HG03060 (cell line): Measurements from ENCODE around the gene CEP57.
"Not testable (repeated sequence)": the region's sequence is repeated elsewhere in the genome, so short reads cannot be mapped to it uniquely, and the experiment has no call there.

Source experiments
- ATAC-seq: cut with Tn5 transposase; IDR thresholded peaks from one replicate; pipeline ENCODE4 v1.9.1; 2021; ENCODE audit warnings: low read depth, moderate number of reproducible peaks; ENCODE audit not compliant: unreplicated experiment

Gene CEP57

GRCh38 chr11:95795627-95796295 lies 5.5 kb downstream of the CEP57 start:
- ATAC-seq = no peak

GRCh38 chr11:95796501-95796900 lies 6.2 kb downstream of the CEP57 start:
- no peak for ATAC-seq

- ATAC-seq = no peak
Observed at GRCh38 chr11:95799546-95799945, 9.2 kb downstream of the CEP57 start.

- ATAC-seq = no peak
Observed at GRCh38 chr11:95800438-95800837, 10.1 kb downstream of the CEP57 start.

- ATAC-seq = no peak
Observed at GRCh38 chr11:95802806-95803205, 12.5 kb downstream of the CEP57 start.

GRCh38 chr11:95803973-95804372 lies 13.7 kb downstream of the CEP57 start:
- ATAC-seq = no peak

- ATAC-seq = no peak
Observed at GRCh38 chr11:95805869-95806268, 15.6 kb downstream of the CEP57 start.

- ATAC-seq = not testable (repeated sequence)
Observed at GRCh38 chr11:95806464-95806863, 16.2 kb downstream of the CEP57 start.

- not testable (repeated sequence) for ATAC-seq
Observed at GRCh38 chr11:95811052-95811451, 20.8 kb downstream of the CEP57 start.

- ATAC-seq = no peak
Observed at GRCh38 chr11:95816037-95816436, 25.7 kb downstream of the CEP57 start.

GRCh38 chr11:95821640-95822039 lies 31.3 kb downstream of the CEP57 start:
- no peak for ATAC-seq

- no peak for ATAC-seq
Observed at GRCh38 chr11:95827696-95828095, 37.4 kb downstream of the CEP57 start.

- no peak for ATAC-seq
Observed at GRCh38 chr11:95829580-95830259, 39.4 kb downstream of the CEP57 start.

- ATAC-seq = no peak
Observed at GRCh38 chr11:95831198-95831883, 41.0 kb downstream of the CEP57 start.

- no peak for ATAC-seq
Observed at GRCh38 chr11:95832763-95833162, 42.5 kb downstream of the CEP57 start.

- no peak for ATAC-seq
Observed at GRCh38 chr11:95833378-95833777, 43.1 kb downstream of the CEP57 start.

- no peak for ATAC-seq
Observed at GRCh38 chr11:95835351-95835750, 45.1 kb downstream of the CEP57 start.

GRCh38 chr11:95835768-95836488 lies 45.6 kb downstream of the CEP57 start:
- peak; percentile 65 for ATAC-seq

- no peak for ATAC-seq
Observed at GRCh38 chr11:95845167-95845566, 54.9 kb downstream of the CEP57 start.

GRCh38 chr11:95849087-95849825 lies 59.0 kb downstream of the CEP57 start:
- ATAC-seq = no peak
